CD14-positive monocyte (primary cell): ENCODE results near the gene TAOK1. TPM values are rescaled to one million over a fixed set of nuclear protein-coding genes. Genes with fewer than 3 reads are reported as not detected.

Source experiments
- DNase-seq, 3 donors: peaks; one replicate each; pipeline ENCODE4 v3.0.0-alpha.2; 2011 to 2022
- H2AFZ ChIP-seq: 2 replicates; pipeline ENCODE4 v1.6.0; 2012; ENCODE audit warnings: mild to moderate bottlenecking, low read depth, low read length, inconsistent platforms; ENCODE audit not compliant: insufficient read depth, poor library complexity, severe bottlenecking
- H3K27ac ChIP-seq, 2 donors: 1 replicate in 1 of 2; 2 replicates in 1 of 2; pipeline ENCODE4 v1.5.1; 2012 to 2013; ENCODE audit warnings: low read length in 2 of 2, control low read depth in 1 of 2, inconsistent platforms in 1 of 2, low read depth in 1 of 2, mild to moderate bottlenecking in 1 of 2
- H3K27me3 ChIP-seq, 2 donors: one replicate each; pipeline versions ENCODE4 v1.6.0 to v1.6.1; 2011 to 2013; ENCODE audit warnings: low read length in 2 of 2; ENCODE audit not compliant: control insufficient read depth in 2 of 2, insufficient read depth in 2 of 2
- H3K36me3 ChIP-seq, 2 donors: replicated peaks in 1 of 2; 1 replicate in 1 of 2; 2 replicates in 1 of 2; pipeline versions ENCODE4 v1.5.1 to v1.6.1; 2012 to 2013; ENCODE audit warnings: low read length in 2 of 2, control low read depth in 1 of 2, inconsistent platforms in 1 of 2, mild to moderate bottlenecking in 1 of 2; ENCODE audit not compliant: insufficient read depth in 2 of 2, control insufficient read depth in 1 of 2
- H3K4me1 ChIP-seq, 2 donors: 1 replicate in 1 of 2; 2 replicates in 1 of 2; pipeline versions ENCODE4 v1.5.1 to v1.6.1; 2012 to 2013; ENCODE audit warnings: low read length in 2 of 2, control low read depth in 1 of 2, inconsistent platforms in 1 of 2, mild to moderate bottlenecking in 1 of 2, moderate library complexity in 1 of 2; ENCODE audit not compliant: insufficient read depth in 2 of 2, control insufficient read depth in 1 of 2
- H3K4me2 ChIP-seq: replicated peaks from 2 replicates; pipeline ENCODE3; 2012; ENCODE audit warnings: low read length, moderate library complexity, mild to moderate bottlenecking; ENCODE audit not compliant: poor library complexity, severe bottlenecking; ENCODE audit errors: extremely low read depth
- H3K4me3 ChIP-seq, 3 experiments: fragments of 200-600 bp in 1 of 3; sonication (generic) in 1 of 3; replicated peaks in 1 of 3; 1 replicate in 2 of 3; 2 replicates in 1 of 3; pipeline ENCODE4 v1.5.1; 2011 to 2013; ENCODE audit warnings: low read length in 3 of 3, mild to moderate bottlenecking in 3 of 3, control low read depth in 2 of 3, low read depth in 2 of 3, inconsistent platforms in 1 of 3, moderate library complexity in 1 of 3
- H3K79me2 ChIP-seq: 2 replicates; pipeline ENCODE4 v1.6.0; 2012; ENCODE audit warnings: mild to moderate bottlenecking, control low read depth, inconsistent platforms, low read length, moderate library complexity; ENCODE audit not compliant: insufficient read depth
- H3K9ac ChIP-seq: 2 replicates; pipeline ENCODE4 v1.6.0; 2017; ENCODE audit warnings: low read length, mild to moderate bottlenecking; ENCODE audit not compliant: insufficient read depth, poor library complexity, severe bottlenecking
- H3K9me3 ChIP-seq, 2 donors: replicated peaks in 1 of 2; 1 replicate in 1 of 2; 2 replicates in 1 of 2; pipeline versions ENCODE4 v1.5.1 to v1.6.1; 2012 to 2013; ENCODE audit warnings: low read length in 2 of 2, control low read depth in 1 of 2; ENCODE audit not compliant: control insufficient read depth in 1 of 2, insufficient read depth in 1 of 2
- H4K20me1 ChIP-seq: 2 replicates; pipeline ENCODE4 v1.6.0; 2012; ENCODE audit warnings: mild to moderate bottlenecking, low read length, control low read depth, moderate library complexity; ENCODE audit not compliant: insufficient read depth
- H3K27ac Mint-ChIP-seq, 7 donors: one replicate each; pipeline ENCODE4 v1.8.0; 2020; ENCODE audit warnings: mild to moderate bottlenecking in 7 of 7, mixed read lengths in 7 of 7, moderate library complexity in 6 of 7, inconsistent platforms in 2 of 7
- H3K27me3 Mint-ChIP-seq, 3 donors: one replicate each; pipeline ENCODE4 v1.8.0; 2021 to 2022; ENCODE audit warnings: low read depth in 3 of 3, mild to moderate bottlenecking in 3 of 3, mixed read lengths in 3 of 3, moderate library complexity in 3 of 3, inconsistent platforms in 1 of 3
- H3K36me3 Mint-ChIP-seq, 2 donors: one replicate each; pipeline ENCODE4 v1.8.0; 2020; ENCODE audit warnings: mixed read lengths in 2 of 2, inconsistent platforms in 1 of 2, mild to moderate bottlenecking in 1 of 2
- H3K4me1 Mint-ChIP-seq: one replicate; pipeline ENCODE4 v1.8.0; 2020; ENCODE audit warnings: mild to moderate bottlenecking, mixed read lengths
- H3K4me3 Mint-ChIP-seq, 2 donors: one replicate each; pipeline ENCODE4 v1.8.0; 2020; ENCODE audit warnings: mild to moderate bottlenecking in 2 of 2, mixed read lengths in 2 of 2, moderate library complexity in 1 of 2
- H3K9me3 Mint-ChIP-seq, 7 donors: one replicate each; pipeline ENCODE4 v1.8.0; 2020 to 2022; ENCODE audit warnings: mixed read lengths in 7 of 7, mild to moderate bottlenecking in 6 of 7, moderate library complexity in 6 of 7, inconsistent platforms in 2 of 7
- CTCF ChIP-seq: fragments of 200-600 bp; IDR thresholded peaks from one replicate; pipeline ENCODE4 v1.8.0; 2022; ENCODE audit warnings: antibody characterized with exemption, mild to moderate bottlenecking
- WGBS: methylation state at CpG from one replicate; pipeline ENCODE4 v1.1.5; 2013; ENCODE audit warnings: missing lambda C conversion rate; ENCODE audit not compliant: insufficient coverage; 5-methylcytosine and 5-hydroxymethylcytosine counted together
- intact Hi-C, 2 donors: fragments of 100-400 bp; cut with micrococcal nuclease; formaldehyde crosslinking; loops; one replicate each; pipeline versions ENCODE4 v1.15.0 to v1.15.1; 2023
- polyA plus RNA-seq, 3 donors: library from polyadenylated mRNA; depleted of rRNA in 1 of 3; unstranded in 2 of 3; stranded (reverse) in 1 of 3; fragments of 300-500 nt in 2 of 3; fragments of >200 nt in 1 of 3; fragmentation: Illumina TruSeq in 2 of 3; gene quantifications; 1 replicate in 2 of 3; 2 replicates in 1 of 3; pipeline ENCODE4 v1.2.3, GENCODE V29; 2012 to 2021

The TAOK1 gene
- polyA plus RNA-seq, 3 donors = 2.4 to 13.9 (median 4.8) TPM

GRCh38 chr17:29575511-29576213 lies 185.5 kb downstream of the TAOK1 start:
- peaks cover 2 to 10% of the 10 kb centered on the region in 2 donors for H3K4me1 ChIP-seq
- Mint-ChIP-seq H3K27ac (no peak overlapping the region), H3K9me3 (no peaks in the 10 kb centered on the region), H3K4me1 (peaks cover 9% of the 10 kb centered on the region), H3K4me3 (no peak overlapping the region), H3K36me3 (peaks cover 57 to 84% of the 10 kb centered on the region in 2 donors), H3K27me3 (peaks cover 0 to 2% (median 0%) of the 10 kb centered on the region in 3 donors)
- H3K36me3 ChIP-seq = peaks cover 65 to 71% of the 10 kb centered on the region in 2 donors
- intact Hi-C loops = no loop called here
- no peak for TF ChIP-seq CTCF
- DNase-seq = no peak
- peaks cover 37% of the 10 kb centered on the region for H4K20me1 ChIP-seq
- H3K9ac ChIP-seq = no peak overlapping the region
- WGBS = 94% methylated on average over 21 of the region's 28 CpGs
- no peaks in the 10 kb centered on the region for H3K9me3 ChIP-seq
- H2AFZ ChIP-seq = no peak overlapping the region
- no peaks in the 10 kb centered on the region for H3K27me3 ChIP-seq
- no peak overlapping the region for H3K27ac ChIP-seq
- no peak overlapping the region for H3K4me2 ChIP-seq
- peaks cover 7% of the 10 kb centered on the region for H3K79me2 ChIP-seq
- H3K4me3 ChIP-seq = no peak overlapping the region

- no peak overlapping the region for H2AFZ ChIP-seq
- Mint-ChIP-seq H3K4me1 (peaks cover 5% of the 10 kb centered on the region), H3K27ac (peak overlapping the region in 1 of 7 donors; percentile 49), H3K36me3 (peaks cover 56 to 88% of the 10 kb centered on the region in 2 donors), H3K27me3 (no peaks in the 10 kb centered on the region), H3K9me3 (no peaks in the 10 kb centered on the region), H3K4me3 (no peak overlapping the region)
- 96% methylated on average over 36 of the region's 37 CpGs for WGBS
- no peak overlapping the region for H3K4me3 ChIP-seq
- peaks cover 2 to 10% of the 10 kb centered on the region in 2 donors for H3K4me1 ChIP-seq
- H3K27ac ChIP-seq = no peak overlapping the region
- no peaks in the 10 kb centered on the region for H3K27me3 ChIP-seq
- no peak for TF ChIP-seq CTCF
- H3K36me3 ChIP-seq = peaks cover 71 to 77% of the 10 kb centered on the region in 2 donors
- peaks cover 7% of the 10 kb centered on the region for H3K79me2 ChIP-seq
- intact Hi-C loops = no loop called here
- H3K4me2 ChIP-seq = no peak overlapping the region
- H3K9me3 ChIP-seq = no peaks in the 10 kb centered on the region
- no peak for DNase-seq
- H4K20me1 ChIP-seq = peaks cover 44% of the 10 kb centered on the region
- no peak overlapping the region for H3K9ac ChIP-seq
Measured at GRCh38 chr17:29576214-29577000, 186.2 kb downstream of the TAOK1 start.
